Measurements from ENCODE around the gene PDGFB.

The PDGFB gene

DNA sequence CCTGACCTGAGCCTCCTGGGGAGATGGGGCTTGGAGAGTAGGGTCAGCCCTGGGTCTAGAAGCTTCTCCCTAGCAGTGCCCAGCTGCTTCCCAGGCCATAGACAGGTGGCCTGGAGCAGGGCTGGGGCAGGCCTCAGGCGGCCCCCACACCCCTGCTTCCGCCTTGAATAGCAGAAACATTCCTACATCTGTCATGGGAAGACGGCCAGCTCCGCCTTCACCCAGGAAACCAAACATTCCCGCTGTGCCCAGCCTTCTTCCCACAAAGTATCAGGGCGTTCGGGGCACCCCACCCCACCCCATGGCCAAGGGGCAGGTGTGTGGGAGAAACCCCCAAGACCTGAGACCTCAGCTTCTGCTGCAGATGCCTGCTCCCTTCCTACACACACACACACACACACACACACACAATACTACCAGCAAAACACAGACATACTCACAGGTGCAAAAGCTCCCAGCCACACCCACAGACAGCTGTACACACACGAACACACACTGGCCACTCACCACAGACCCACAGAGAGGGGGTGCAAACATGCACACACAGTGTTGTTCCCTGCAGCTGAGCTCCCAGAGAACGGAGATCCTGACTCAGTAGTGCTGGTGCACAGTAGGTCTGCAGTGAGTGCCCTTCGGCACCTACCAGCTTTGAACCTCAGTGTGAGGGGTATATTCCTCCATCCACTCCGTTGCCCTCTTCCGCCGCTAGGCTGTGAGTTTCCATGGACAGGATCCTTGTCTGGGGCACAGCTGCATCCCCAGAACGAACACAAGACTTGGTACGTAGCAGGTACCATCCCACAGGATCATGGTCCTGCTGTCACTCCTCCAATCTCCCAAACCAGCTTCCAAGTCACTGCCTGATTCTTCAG, 37.4 kb downstream of the PDGFB start:
- TF ChIP-seq, protein P1, sequence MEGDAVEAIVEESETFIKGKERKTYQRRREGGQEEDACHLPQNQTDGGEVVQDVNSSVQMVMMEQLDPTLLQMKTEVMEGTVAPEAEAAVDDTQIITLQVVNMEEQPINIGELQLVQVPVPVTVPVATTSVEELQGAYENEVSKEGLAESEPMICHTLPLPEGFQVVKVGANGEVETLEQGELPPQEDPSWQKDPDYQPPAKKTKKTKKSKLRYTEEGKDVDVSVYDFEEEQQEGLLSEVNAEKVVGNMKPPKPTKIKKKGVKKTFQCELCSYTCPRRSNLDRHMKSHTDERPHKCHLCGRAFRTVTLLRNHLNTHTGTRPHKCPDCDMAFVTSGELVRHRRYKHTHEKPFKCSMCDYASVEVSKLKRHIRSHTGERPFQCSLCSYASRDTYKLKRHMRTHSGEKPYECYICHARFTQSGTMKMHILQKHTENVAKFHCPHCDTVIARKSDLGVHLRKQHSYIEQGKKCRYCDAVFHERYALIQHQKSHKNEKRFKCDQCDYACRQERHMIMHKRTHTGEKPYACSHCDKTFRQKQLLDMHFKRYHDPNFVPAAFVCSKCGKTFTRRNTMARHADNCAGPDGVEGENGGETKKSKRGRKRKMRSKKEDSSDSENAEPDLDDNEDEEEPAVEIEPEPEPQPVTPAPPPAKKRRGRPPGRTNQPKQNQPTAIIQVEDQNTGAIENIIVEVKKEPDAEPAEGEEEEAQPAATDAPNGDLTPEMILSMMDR (IDR thresholded peaks at IDR 0.05): no peak

GRCh38 chr22:39206491-39206890, 38.3 kb downstream of the PDGFB start:
- TF ChIP-seq, protein P1 (IDR thresholded peaks at IDR 0.05): no peak

- TF ChIP-seq, protein P1 (IDR thresholded peaks at IDR 0.05): no peak
Measured at GRCh38 chr22:39205344-39206021, 39.3 kb downstream of the PDGFB start.

GRCh38 chr22:39204216-39204615, 40.6 kb downstream of the PDGFB start:
- TF ChIP-seq, protein P1 (IDR thresholded peaks at IDR 0.05): no peak

DNA sequence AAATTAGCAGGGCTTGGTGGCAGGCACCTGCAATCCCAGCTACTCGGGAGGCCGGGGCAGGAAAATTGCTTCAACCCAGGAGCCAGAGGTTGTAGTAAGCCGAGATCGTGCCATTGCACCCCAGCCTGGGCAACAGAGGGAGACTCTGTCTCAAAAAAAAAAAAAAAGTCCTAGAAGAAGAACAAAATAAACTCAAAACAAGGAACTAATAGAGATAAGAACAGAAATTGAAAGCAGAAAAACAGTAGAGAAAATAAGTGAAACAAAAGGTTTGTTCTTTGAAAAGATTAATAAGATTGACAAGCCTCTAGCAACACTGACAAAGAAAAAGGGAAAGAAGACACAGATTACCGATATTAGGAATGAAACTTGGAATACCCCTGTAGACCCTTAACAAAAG, 47.2 kb downstream of the PDGFB start:
- TF ChIP-seq, protein P1 (IDR thresholded peaks at IDR 0.05): no peak

GRCh38 chr22:39194098-39194497, 50.7 kb downstream of the PDGFB start:
- TF ChIP-seq, protein P1 (IDR thresholded peaks at IDR 0.05): no peak

GRCh38 chr22:39188809-39189208, 56.0 kb downstream of the PDGFB start:
- TF ChIP-seq, protein P1 (IDR thresholded peaks at IDR 0.05): no peak
